Measurements from ENCODE around the gene NGEF. TPM values are rescaled to one million over a fixed set of nuclear protein-coding genes. Genes with fewer than 3 reads are reported as not detected.

Gene NGEF
- total and polyA plus RNA-seq, 2 experiments from 2014 or later, result 2.0 to 2.9 TPM

DNA sequence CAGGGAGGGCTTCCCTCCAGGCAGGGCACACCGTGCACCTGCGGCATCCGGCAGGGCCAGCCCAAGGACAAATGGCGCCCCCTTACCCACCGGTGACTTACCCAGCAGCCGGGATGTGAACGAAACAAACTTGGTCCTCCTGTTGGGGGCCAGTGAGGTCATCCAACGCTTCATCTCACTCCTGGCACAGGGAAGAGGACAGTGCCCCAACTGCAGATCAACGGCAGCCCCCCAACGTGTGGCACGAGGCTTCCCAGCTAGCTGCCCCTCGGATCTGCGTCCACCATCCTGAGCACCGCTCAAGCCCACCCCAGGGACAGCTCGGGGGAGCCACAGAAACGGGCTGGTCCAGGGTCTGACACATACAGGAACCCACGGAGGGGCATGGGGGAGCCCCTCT lies 131.0 kb downstream of the NGEF start:
- Histone ChIP-seq H3K27me3 (peaks cover 9% of the 10 kb centered on the region), H3K36me3 (no peaks in the 10 kb centered on the region), H3K9me3 (ENCODE audit: low read depth) (no peaks in the 10 kb centered on the region), H3K27ac (no peak overlapping the region), H3K4me1 (ENCODE audit: low read depth) (no peaks in the 10 kb centered on the region), H3K4me3 (no peak overlapping the region)
- TF ChIP-seq, protein P1, sequence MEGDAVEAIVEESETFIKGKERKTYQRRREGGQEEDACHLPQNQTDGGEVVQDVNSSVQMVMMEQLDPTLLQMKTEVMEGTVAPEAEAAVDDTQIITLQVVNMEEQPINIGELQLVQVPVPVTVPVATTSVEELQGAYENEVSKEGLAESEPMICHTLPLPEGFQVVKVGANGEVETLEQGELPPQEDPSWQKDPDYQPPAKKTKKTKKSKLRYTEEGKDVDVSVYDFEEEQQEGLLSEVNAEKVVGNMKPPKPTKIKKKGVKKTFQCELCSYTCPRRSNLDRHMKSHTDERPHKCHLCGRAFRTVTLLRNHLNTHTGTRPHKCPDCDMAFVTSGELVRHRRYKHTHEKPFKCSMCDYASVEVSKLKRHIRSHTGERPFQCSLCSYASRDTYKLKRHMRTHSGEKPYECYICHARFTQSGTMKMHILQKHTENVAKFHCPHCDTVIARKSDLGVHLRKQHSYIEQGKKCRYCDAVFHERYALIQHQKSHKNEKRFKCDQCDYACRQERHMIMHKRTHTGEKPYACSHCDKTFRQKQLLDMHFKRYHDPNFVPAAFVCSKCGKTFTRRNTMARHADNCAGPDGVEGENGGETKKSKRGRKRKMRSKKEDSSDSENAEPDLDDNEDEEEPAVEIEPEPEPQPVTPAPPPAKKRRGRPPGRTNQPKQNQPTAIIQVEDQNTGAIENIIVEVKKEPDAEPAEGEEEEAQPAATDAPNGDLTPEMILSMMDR (IDR thresholded peaks at IDR 0.05; ENCODE audit: low read depth, low read length), result no peak
- no peak for DNase-seq (ENCODE audit: low read depth in 1 of 2, low spot score in 1 of 2)

DNA sequence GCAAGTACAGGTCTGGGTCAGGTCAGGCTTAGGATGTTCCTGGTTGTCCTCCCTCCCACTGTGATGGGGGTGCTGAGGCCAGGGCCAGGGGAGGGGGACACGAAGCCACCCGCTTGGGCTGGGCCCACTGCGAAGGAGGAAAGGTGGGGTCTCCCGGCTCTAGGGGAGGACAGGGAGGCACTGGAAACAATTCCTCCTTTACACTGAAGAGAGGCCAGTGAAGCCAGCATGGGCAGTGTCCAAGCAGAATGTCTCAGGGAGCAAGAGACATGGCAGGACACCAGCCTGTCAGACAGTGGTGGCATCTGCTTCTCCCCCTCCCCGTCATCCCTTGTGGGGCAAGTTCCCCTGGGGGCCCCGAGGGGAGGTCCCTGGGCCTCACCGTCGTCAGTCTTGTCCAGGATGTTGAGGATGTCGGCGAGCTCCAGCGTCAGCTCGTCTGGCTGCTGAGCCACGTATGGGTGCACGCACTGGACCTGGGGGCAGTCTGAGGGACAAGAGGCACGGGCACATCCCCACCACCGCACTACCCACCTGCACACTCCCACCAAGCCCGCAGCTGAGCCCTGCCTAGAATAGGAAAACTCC lies 132.2 kb downstream of the NGEF start:
- TF ChIP-seq, protein P1 (IDR thresholded peaks at IDR 0.05; ENCODE audit: low read depth, low read length), result no peak
- DNase-seq (ENCODE audit: low read depth in 1 of 2, low spot score in 1 of 2), result no peak
- H3K27me3 ChIP-seq, result peaks cover 22% of the 10 kb centered on the region
- H3K4me1 ChIP-seq (ENCODE audit: low read depth), result no peaks in the 10 kb centered on the region
- no peaks in the 10 kb centered on the region for H3K9me3 ChIP-seq (ENCODE audit: low read depth)
- H3K4me3 ChIP-seq, result no peak overlapping the region
- H3K27ac ChIP-seq, result no peak overlapping the region
- H3K36me3 ChIP-seq, result no peaks in the 10 kb centered on the region

DNA sequence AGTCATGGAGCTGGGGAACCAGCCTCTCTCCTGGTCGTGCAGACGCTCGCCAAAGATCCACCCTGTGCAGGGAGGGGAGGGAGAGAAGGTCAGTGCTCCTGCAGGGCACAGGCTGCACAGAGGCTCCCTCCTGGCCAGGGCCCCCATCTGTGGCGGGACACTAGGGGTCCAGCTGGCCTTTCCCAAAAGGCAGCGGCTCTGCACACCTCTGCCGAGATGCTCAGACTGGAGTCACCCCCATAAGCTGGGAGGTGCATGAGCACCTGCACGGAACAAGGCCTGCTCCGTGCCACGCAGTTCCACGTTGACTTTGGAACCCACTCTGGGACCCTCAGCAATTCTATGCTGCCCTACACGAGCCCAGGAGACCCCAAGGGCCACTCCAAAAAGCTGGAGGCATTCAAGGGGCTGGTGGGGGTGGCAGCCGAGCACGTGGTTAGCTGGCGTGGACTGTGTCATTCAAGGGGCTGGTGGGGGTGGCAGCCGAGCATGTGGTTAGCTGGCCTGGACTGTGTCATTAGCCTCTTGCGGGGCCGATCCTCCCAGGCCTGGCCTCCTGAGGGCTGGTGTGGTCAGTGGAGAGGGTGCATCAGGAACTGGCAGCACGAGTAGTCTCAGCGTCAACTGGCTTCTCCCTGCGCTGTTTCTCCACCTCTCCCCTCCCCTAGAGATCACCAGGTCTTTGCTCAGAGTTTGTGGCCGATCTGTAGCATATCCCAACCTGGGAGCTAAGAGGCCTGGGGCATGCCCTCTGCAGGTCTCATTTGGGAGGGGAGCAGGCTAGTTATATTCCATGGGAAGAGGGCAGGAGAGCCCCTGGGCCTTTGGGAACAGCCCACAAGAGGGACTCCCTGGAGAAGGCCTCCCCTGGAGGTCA lies 133.2 kb downstream of the NGEF start:
- H3K27ac ChIP-seq, result no peak overlapping the region
- H3K4me1 ChIP-seq (ENCODE audit: low read depth), result no peaks in the 10 kb centered on the region
- DNase-seq (ENCODE audit: low read depth in 1 of 2, low spot score in 1 of 2), result no peak
- H3K27me3 ChIP-seq, result peaks cover 32% of the 10 kb centered on the region
- H3K4me3 ChIP-seq, result no peak overlapping the region
- no peaks in the 10 kb centered on the region for H3K36me3 ChIP-seq
- H3K9me3 ChIP-seq (ENCODE audit: low read depth), result no peaks in the 10 kb centered on the region
- TF ChIP-seq, protein P1 (IDR thresholded peaks at IDR 0.05; ENCODE audit: low read depth, low read length), result no peak

DNA sequence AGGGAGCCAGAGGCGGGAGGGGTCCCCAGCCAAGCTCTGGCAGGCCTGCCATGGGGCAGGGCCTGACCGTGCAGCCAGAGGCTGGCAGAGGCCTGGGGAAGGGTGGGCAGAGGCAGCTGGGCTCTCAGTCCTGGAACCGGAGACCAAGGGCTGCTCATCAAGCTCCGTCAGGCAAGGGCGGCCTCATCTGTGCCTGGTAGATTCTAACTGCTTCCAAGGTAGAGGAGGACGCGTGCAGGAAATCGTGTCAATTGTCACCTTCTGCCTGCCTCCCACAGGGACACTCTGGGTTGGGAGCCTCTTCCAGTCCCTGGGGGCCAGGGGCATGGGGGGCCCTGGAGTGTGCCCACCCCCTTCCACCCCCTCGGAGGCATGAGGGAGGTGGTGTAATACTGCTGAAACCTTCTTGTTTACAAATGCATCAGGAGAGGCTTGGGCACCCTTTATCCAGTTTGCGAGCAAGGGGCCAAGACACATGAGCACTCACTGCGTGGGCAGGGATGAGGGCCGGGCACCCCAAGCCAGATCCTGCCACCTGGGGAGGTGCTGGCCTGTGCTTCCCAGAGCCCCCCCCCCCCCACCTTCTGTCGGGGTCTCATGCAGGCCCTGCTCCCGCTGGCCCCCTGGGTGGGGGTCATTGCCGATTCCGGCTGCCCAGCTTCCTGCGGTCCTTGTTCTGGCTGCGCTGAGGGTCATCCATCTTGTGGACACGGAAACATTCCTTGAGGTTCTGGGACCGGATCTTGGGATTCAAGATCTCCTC lies 134.0 kb downstream of the NGEF start:
- H3K36me3 ChIP-seq, result no peaks in the 10 kb centered on the region

DNA sequence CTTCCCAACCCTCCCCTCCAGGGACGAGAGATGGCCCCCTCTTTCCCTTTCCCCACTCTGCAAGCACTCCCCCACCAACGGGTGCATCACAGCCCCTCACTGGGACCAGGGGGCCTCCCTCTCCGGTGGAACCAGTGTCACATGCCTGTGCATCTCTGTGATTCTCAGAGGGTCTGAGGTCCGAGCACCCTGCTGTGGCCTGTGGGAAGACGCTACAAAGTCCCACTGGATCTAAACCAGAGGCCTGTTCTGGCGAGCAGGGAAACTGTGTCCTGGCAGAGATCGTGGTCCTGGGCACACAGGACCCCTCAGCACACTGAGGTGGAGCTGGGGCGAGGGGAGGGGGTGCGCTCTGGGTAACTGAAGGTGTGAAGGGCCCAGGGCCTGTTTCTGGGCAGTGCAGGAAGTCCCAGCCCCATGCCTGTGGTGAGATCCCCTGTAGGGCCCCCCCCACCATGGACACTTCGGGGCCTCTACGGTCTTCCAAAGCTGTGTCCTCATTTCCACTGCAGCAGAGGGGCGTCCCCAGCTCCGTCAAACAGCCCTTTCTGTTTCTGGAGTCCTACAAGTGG lies 135.0 kb downstream of the NGEF start:
- Histone ChIP-seq H3K36me3 (no peaks in the 10 kb centered on the region), H3K27ac (no peak overlapping the region), H3K4me3 (no peak overlapping the region), H3K27me3 (peaks cover 32% of the 10 kb centered on the region), H3K9me3 (ENCODE audit: low read depth) (no peaks in the 10 kb centered on the region), H3K4me1 (ENCODE audit: low read depth) (no peaks in the 10 kb centered on the region)
- TF ChIP-seq, protein P1 (IDR thresholded peaks at IDR 0.05; ENCODE audit: low read depth, low read length), result no peak
- DNase-seq (ENCODE audit: low read depth in 1 of 2, low spot score in 1 of 2), result no peak

More for the DNA sequence above, 134.0 kb downstream of the NGEF start:
- Histone ChIP-seq H3K27ac (no peak overlapping the region), H3K27me3 (peaks cover 32% of the 10 kb centered on the region), H3K4me3 (no peak overlapping the region), H3K9me3 (ENCODE audit: low read depth) (no peaks in the 10 kb centered on the region), H3K4me1 (ENCODE audit: low read depth) (no peaks in the 10 kb centered on the region)
- TF ChIP-seq, protein P1 (IDR thresholded peaks at IDR 0.05; ENCODE audit: low read depth, low read length), result no peak
- no peak for DNase-seq (ENCODE audit: low read depth in 1 of 2, low spot score in 1 of 2)
